AG10803 (cell line): ENCODE measurements around the gene ARMC8.

Experiments
- DNase-seq: peaks from one replicate; pipeline ENCODE4 v3.0.0; 2010; ENCODE audit warnings: low read depth
- H3K4me3 ChIP-seq: 2 replicates; pipeline ENCODE4 v1.5.1; 2011; ENCODE audit warnings: mild to moderate bottlenecking, low read length, control low read depth
- CTCF ChIP-seq: conservative IDR thresholded peaks from 2 replicates; pipeline ENCODE4 v1.5.1; 2011; ENCODE audit warnings: mild to moderate bottlenecking, low read length, control low read depth, inconsistent platforms

ARMC8 gene

GRCh38 chr3:138157743-138158142 is 29.4 kb upstream of the ARMC8 start:
- DNase-seq, result no peak
- no peak for TF ChIP-seq CTCF
- H3K4me3 ChIP-seq, result no peak overlapping the region

GRCh38 chr3:138165061-138165460 is 22.0 kb upstream of the ARMC8 start:
- H3K4me3 ChIP-seq, result no peak overlapping the region
- DNase-seq, result no peak
- TF ChIP-seq CTCF, result no peak

GRCh38 chr3:138172625-138173024 is 14.5 kb upstream of the ARMC8 start:
- TF ChIP-seq CTCF, result no peak
- no peak overlapping the region for H3K4me3 ChIP-seq
- DNase-seq, result no peak

- DNase-seq, result no peak
- H3K4me3 ChIP-seq, result peak overlapping the region; percentile 89
- no peak for TF ChIP-seq CTCF
Observed at GRCh38 chr3:138173769-138174420, 13.2 kb upstream of the ARMC8 start.

- TF ChIP-seq CTCF, result no peak
- DNase-seq, result peak; percentile 78
Observed at GRCh38 chr3:138174421-138175131, 12.5 kb upstream of the ARMC8 start, which contains the start of gene DBR1. TSS of gene DBR1 (minus strand) at chr3:138174921. CDS start at chr3:138174795, 126 bp downstream.

GRCh38 chr3:138180375-138181029 is 6.6 kb upstream of the ARMC8 start:
- peak; percentile 42 for TF ChIP-seq CTCF
- peak; percentile 26 for DNase-seq
- H3K4me3 ChIP-seq, result no peak overlapping the region

More at GRCh38 chr3:138174421-138175131, 12.5 kb upstream of the ARMC8 start, which contains the start of gene DBR1:
- H3K4me3 ChIP-seq, result peak within 1 kb of the TSS; percentile 89
